GM18505 (cell line): ENCODE measurements around the gene AVEN.

ENCODE experiments used
- ATAC-seq: cut with Tn5 transposase; IDR thresholded peaks from one replicate; pipeline ENCODE4 v1.9.1; 2021; ENCODE audit not compliant: unreplicated experiment
- POLR2A ChIP-seq: IDR thresholded peaks from 4 replicates; pipeline ENCODE4 v1.6.1; 2011; ENCODE audit warnings: borderline replicate concordance; ENCODE audit not compliant: insufficient read depth, insufficient read length; ENCODE audit errors: extremely low read depth

Gene AVEN

DNA sequence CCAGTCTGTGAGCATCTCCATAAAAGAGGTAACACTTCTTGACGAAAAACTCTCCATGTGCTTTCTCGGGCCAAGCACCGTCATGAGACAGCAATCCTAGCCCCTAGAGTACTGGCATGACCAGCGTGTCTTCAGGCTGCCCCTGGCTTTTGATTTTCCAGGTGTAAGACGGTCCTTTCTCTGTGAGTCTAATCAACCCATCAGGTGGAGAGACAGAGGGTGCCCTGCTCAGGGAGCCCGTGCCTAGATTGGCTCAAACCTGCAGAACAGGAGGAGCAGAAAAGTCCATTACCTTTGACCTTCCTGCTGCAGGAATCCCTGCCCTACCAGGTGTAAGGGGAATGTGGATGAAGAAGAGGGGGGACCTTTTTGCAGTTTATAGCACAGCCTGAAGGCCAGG, 180.2 kb downstream of the AVEN start:
- ATAC-seq = no peak
- no peak for TF ChIP-seq POLR2A

DNA sequence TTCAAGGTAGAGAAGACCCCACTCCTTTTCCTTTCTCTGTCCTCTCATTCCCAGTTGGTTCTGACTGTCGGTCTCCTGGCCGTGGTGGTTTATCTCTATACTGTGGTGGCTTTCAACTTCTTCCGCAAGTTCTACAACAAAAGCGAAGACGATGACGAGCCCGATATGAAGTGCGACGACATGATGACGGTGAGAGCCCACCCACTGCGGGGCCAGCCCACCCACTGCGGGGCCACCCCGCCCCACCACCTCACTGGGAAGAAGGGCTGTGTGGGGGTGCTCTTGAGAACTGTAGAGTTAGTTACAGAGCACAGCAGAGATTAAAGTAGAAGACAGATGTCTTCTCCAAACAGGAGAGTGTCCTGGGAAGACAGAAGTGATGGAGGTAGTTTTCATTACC, 181.3 kb downstream of the AVEN start:
- ATAC-seq = no peak

DNA sequence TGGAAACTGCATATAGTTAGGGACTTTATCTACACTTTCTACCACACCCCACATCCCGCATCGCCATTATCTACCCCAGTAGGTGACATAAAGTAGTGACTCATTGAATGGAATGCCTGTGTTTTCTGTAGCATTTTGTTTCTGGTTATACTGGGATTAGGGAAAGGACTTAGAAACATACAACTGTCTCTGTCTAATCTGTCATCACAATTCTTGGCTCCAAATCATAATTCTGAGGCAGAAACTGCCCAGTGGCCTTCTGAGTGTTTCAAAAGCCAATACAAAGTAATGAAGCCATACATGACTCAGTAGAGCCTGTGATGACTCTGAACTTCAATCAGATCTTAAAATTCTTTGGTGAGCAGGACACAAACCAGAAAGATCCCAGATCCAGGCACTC, 186.4 kb downstream of the AVEN start:
- TF ChIP-seq POLR2A = no peak
- ATAC-seq = no peak

More for the DNA sequence above, 181.3 kb downstream of the AVEN start:
- no peak for TF ChIP-seq POLR2A

DNA sequence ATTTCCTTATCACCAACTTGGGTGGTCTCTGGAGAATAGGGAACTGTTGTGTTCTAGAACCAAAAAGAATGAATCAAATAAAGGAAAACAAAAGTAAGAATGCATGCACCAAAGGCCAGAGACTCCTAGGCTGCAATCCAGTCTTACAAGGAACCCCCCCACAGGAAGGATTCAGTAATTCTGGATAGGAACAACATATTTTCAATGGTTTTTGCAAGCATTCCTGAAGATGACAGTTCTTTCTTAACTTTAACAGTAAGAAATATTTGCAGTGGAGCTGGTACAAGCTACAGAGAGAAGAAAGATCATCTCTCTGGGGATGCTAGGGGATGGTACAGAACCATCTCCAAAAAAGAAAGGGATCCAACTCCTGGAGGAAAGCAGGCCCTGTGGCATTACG, 186.9 kb downstream of the AVEN start:
- TF ChIP-seq POLR2A = no peak
- ATAC-seq = no peak

DNA sequence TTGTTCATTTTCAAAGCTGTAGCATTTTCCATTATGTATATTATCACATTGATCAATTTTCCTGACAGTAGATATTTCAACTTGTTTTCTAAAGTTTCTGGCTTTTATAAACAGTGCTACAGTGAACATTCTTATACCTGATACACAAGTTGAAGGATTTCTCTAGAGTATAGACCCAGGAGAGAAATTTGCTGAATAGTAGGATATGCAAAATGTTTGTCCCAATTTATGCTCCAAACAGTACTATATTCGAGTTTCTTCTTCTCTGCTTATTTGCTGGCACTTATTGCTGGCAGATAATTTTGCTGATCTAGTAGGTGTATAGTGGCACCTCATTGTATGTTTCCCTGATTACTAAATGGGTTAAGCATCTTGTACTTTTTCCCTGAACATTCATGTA, 187.9 kb downstream of the AVEN start:
- no peak for TF ChIP-seq POLR2A
- ATAC-seq = no peak

DNA sequence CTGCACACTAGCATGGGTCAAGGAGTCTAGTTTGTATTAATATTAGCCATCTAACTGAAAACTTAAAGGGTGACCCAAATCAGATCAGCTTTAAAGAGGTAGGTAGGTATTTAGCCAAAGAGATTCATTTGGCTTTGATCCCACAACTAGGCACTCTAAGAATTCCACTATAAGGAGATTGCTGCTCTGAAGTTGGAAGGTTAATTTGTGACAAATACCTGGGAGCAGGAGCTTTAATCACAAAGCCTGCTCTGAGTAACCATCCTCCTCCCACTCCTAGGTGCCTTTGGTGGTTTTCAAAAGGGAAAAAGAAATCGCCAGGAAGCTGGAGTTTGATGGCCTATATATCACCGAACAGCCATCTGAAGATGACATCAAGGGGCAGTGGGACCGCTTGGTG, 191.0 kb downstream of the AVEN start:
- TF ChIP-seq POLR2A = no peak
- ATAC-seq = no peak

DNA sequence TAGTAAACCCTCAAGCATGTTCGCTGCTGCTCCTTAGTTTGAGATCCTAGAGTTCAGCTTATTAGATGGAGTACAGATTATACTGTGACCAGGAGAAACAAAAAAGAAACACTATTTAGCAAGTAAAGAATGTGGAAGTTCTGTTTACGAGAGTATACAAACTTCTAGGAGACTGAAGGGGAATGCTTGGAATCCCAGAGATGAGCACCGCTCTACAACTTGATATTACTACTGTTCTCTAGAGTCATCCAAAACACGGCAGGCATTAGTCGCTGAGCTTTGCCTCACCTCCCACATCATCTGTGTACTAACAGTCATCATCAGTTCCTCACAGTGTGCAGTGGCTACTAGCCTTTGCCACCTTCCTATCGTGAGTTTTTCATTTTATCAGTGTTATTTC, 192.1 kb downstream of the AVEN start:
- no peak for TF ChIP-seq POLR2A
- ATAC-seq = no peak

DNA sequence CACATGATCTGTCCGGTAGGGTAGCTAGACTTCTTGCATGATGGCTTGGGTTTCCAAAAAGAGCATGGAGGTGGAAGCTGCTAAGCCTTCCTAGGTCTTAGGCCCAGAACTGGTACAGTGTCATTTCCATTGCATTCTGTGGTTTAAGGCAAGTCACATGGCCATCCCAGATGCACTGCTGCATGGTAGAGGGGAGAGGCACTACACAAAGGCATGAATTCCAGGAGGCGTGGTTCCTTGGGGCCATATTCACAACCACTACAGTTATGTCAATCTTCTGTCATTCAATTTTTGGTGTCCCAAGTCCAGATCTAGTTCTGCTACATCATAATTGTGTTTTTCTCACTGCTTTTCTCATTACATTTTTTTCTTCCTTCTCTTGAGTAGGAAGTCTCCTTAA, 192.9 kb downstream of the AVEN start:
- no peak for ATAC-seq
- TF ChIP-seq POLR2A = no peak

DNA sequence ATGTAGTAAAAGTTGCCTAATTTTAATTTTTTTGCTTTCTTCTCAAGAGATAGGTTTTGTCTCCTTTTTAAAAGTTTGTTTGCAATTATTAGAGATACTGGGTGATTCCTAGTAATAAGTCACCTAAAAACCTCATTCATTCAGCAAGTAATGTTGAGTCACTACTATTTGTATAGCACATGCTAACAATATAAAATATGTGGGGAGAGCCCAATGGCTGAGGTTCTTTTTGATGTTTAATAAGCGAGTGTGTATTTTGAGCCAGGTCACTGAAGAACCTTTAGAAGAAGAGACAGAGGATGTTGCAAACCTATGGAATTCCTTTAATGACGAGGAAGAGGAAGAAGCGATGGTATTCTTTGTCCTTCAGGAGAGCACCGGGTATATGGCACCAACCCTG, 194.4 kb downstream of the AVEN start:
- ATAC-seq = no peak

DNA sequence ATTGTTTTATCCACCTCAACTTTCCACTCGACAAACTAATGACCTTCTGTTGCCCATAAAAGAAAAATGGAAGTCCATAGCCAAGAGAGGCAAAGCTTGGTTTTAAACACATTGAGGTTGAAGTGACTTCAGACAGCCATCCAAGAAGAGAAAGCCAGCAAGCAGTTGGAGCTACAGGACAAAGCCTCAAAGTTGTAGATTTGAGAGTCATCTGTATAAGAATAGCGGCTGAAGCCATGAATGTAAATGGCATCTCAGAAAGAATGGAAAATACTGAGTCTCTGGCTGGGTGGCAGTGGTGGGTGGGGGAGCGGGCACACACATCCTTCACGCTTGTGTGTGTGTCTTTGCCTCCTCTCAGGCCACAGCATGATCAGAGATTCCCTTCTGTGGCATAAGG, 194.8 kb downstream of the AVEN start:
- no peak for ATAC-seq
- no peak for TF ChIP-seq POLR2A

More for the DNA sequence above, 194.4 kb downstream of the AVEN start:
- TF ChIP-seq POLR2A = no peak

DNA sequence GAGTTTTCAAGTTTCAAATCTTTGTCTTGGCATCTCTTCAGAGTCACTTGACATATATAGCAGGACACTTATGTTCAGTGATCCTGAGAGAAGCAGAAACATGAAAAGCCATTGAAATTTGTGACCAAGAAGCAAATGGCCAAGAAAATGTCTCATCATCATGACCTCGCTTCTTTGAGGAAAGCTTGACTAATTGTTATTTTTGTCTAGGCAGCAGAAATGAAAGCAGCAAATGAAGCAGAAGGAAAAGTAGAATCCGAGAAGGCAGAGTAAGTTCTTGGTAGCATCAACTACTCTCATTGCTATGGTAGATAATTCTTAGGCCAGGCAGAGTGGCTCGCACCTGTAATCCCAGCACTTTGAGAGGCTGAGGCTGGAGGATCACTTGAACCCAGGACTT, 198.4 kb downstream of the AVEN start:
- no peak for TF ChIP-seq POLR2A
- no peak for ATAC-seq

DNA sequence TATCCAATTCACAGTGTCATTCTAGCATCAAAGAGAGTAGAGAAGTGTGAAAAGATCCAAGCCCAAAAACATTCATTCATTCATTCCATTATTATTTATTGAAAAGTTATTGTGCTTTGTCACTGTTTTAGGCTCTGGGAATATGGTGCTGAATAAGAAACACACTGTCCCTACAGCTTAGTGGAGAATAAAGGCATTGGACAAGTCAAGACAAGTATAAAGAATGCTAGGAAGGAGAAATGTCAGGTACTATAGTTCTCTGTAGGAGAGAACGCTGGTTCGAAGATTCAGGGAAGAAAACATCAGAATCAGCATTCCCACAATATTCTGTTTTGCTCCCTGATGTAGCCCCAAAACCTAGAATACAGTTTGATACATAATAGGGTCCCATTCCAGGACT, 199.5 kb downstream of the AVEN start:
- no peak for ATAC-seq
- TF ChIP-seq POLR2A = no peak

DNA sequence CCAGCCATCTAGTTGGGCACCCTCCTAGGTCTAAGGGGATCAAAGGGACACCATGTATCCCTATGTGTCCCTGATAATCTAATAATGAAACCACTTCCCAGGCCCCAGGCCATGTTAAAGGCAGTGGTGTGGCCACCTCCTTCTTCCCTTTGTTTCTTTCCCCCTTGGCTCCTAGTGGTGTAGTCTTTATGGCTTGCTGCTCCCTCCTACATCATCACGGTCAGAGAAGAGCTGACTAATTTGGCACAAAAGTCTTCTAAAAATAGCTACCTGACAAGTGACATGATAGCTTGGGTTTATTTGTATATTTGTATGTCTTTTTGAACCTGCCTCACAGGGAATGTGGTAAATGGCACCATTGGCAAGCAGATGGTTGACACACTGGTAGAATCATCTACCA, 201.7 kb downstream of the AVEN start:
- no peak for ATAC-seq
- TF ChIP-seq POLR2A = no peak

DNA sequence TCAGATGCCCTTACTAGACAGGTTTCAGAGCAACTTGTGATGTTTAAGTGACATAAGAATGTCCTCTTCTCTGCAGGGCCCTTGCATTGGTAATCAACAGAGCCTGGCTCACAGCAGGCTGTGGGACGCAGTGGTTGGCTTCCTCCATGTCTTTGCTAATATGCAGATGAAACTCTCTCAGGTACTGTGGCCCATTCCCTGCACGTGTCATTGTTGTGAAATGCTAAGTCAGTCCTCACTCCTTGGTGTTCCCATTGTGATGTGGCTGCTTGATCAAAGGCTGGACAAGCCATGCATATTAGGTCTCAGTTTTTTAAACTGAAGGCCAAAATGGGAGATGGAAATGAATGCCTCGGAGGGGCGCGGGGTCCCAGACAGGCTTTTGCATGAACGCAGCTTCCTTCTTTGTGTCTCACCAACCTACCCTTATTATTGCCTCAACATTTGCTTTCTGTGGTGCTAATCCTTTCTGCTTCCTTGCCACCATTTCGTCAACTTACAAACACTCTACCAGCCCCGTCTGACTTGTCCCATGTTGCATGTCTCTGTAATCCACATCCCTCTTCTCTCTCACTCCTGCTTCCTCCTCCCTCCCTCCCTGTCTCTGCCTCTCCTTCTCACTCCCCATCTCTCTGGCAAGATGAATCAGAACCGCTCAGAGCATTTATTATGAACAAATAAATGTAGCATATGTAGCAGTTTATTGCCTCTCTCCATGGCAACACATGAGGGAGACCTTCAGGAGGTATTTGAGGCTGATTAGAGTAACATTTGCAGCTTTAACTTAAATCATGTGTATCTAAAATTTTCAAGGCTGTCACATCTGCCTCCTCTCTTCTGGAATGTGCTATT, 203.9 kb downstream of the AVEN start:
- no peak for ATAC-seq

More for the DNA sequence above, 203.9 kb downstream of the AVEN start:
- TF ChIP-seq POLR2A = no peak
